K562 (cell line): Measurements from ENCODE around the gene SCUBE1. TPM values are rescaled to one million over a fixed set of nuclear protein-coding genes. Genes with fewer than 3 reads are reported as not detected.

ENCODE experiments used
- ATF1 ChIP-seq, 2 experiments: fragments of 450-650 bp in 1 of 2; IDR thresholded peaks; 2 replicates each; pipeline ENCODE4 v1.6.1; 2016; ENCODE audit warnings: missing compliant biosample characterization in 1 of 2, missing genetic modification characterization in 1 of 2
- ATF3 ChIP-seq, 2 experiments: fragments of 450-650 bp in 1 of 2; sonication (generic) in 1 of 2; formaldehyde crosslinking in 1 of 2; IDR thresholded peaks in 1 of 2; conservative IDR thresholded peaks in 1 of 2; 2 replicates each; pipeline versions ENCODE4 v1.6.1 to v1.8.1; 2016 to 2023; ENCODE audit warnings: mild to moderate bottlenecking in 2 of 2, moderate library complexity in 2 of 2, inconsistent platforms in 1 of 2, missing genetic modification reagents in 1 of 2
- BDP1 ChIP-seq: IDR thresholded peaks from 3 replicates; pipeline ENCODE4 v1.6.1; 2011; ENCODE audit not compliant: insufficient read length, insufficient read depth
- CBFA2T2 ChIP-seq: fragments of 450-650 bp; conservative IDR thresholded peaks from 2 replicates; pipeline ENCODE4 v1.6.1; 2017; ENCODE audit warnings: mild to moderate bottlenecking
- CCNT2 ChIP-seq: IDR thresholded peaks from 2 replicates; pipeline ENCODE4 v1.6.1; 2011; ENCODE audit warnings: borderline replicate concordance, low read depth, mild to moderate bottlenecking, moderate library complexity, mixed read lengths, low read length; ENCODE audit not compliant: insufficient read length; ENCODE audit errors: extremely low read depth
- DLX4 ChIP-seq: fragments of 250-450 bp; sonication (Bioruptor Pico); IDR thresholded peaks from 2 replicates; pipeline ENCODE4 v1.6.1; 2021; ENCODE audit warnings: mild to moderate bottlenecking
- E2F6 ChIP-seq, 2 experiments: IDR thresholded peaks; 2 replicates each; pipeline ENCODE4 v1.6.1; 2011; ENCODE audit warnings: borderline replicate concordance in 1 of 2, control low read depth in 1 of 2, low read depth in 1 of 2, low read length in 1 of 2, mild to moderate bottlenecking in 1 of 2, mixed read lengths in 1 of 2, moderate library complexity in 1 of 2; ENCODE audit not compliant: insufficient read depth in 1 of 2, insufficient read length in 1 of 2, poor library complexity in 1 of 2, severe bottlenecking in 1 of 2; ENCODE audit errors: extremely low read depth in 1 of 2
- FOXM1 ChIP-seq, 2 experiments: fragments of 450-650 bp in 1 of 2; sonication (generic) in 1 of 2; formaldehyde crosslinking in 1 of 2; IDR thresholded peaks; 2 replicates each; pipeline versions ENCODE4 v1.6.1 to v1.9.0; 2017 to 2022; ENCODE audit warnings: low read depth in 2 of 2, mild to moderate bottlenecking in 2 of 2, missing genetic modification reagents in 1 of 2, moderate library complexity in 1 of 2
- FOXP1 ChIP-seq: sonication (generic); formaldehyde crosslinking; IDR thresholded peaks from 2 replicates; pipeline ENCODE4 v1.8.0; 2022; ENCODE audit warnings: mild to moderate bottlenecking, missing genetic modification reagents
- GMEB1 ChIP-seq: fragments of 250-450 bp; sonication (Bioruptor Pico); IDR thresholded peaks from 2 replicates; pipeline ENCODE4 v1.4.0; 2020; ENCODE audit warnings: mild to moderate bottlenecking
- HDAC1 ChIP-seq, 2 experiments: fragments of 450-650 bp; IDR thresholded peaks; 2 replicates each; pipeline ENCODE4 v1.6.1; 2016 to 2017; ENCODE audit warnings: inconsistent platforms in 1 of 2, mild to moderate bottlenecking in 1 of 2, moderate library complexity in 1 of 2
- HNRNPLL ChIP-seq: fragments of 200-400 bp; formaldehyde crosslinking; IDR thresholded peaks from 2 replicates; pipeline ENCODE4 v1.6.1; 2017; ENCODE audit warnings: low read length, low read depth, mild to moderate bottlenecking; ENCODE audit not compliant: poor library complexity, severe bottlenecking
- MAX ChIP-seq: sonication (generic); formaldehyde crosslinking; IDR thresholded peaks from 2 replicates; pipeline ENCODE4 v1.9.0; 2022; ENCODE audit warnings: mild to moderate bottlenecking, missing genetic modification reagents
- NR2C2 ChIP-seq, 2 experiments: fragments of 200-800 bp in 1 of 2; sonication (Bioruptor generic) in 1 of 2; sonication (generic) in 1 of 2; formaldehyde crosslinking in 1 of 2; IDR thresholded peaks; 2 replicates each; pipeline versions ENCODE4 v1.6.1 to v1.8.0; 2016 to 2022; ENCODE audit warnings: mild to moderate bottlenecking in 1 of 2, missing compliant biosample characterization in 1 of 2, missing genetic modification characterization in 1 of 2, missing genetic modification reagents in 1 of 2
- SMAD4 ChIP-seq: fragments of 250-450 bp; sonication (Bioruptor Pico); conservative IDR thresholded peaks from 2 replicates; pipeline ENCODE4 v1.8.0; 2021; ENCODE audit warnings: inconsistent platforms, mild to moderate bottlenecking, moderate library complexity
- SPI1 ChIP-seq: IDR thresholded peaks from 2 replicates; pipeline ENCODE4 v1.6.1; 2011; ENCODE audit warnings: low read depth, low read length, control low read depth, borderline replicate concordance
- SRSF7 ChIP-seq: fragments of 200-400 bp; formaldehyde crosslinking; optimal IDR thresholded peaks from 2 replicates; pipeline ENCODE3; 2017; ENCODE audit warnings: mild to moderate bottlenecking, low read depth, low read length
- TRIM24 ChIP-seq, 2 experiments: fragments of 450-650 bp; IDR thresholded peaks; 2 replicates each; pipeline ENCODE4 v1.6.1; 2016
- ZBED1 ChIP-seq: IDR thresholded peaks from 2 replicates; pipeline ENCODE4 v1.6.1; 2014
- polyA plus RNA-seq, 8 experiments: library from polyadenylated mRNA; depleted of rRNA in 4 of 8; stranded (reverse) in 5 of 8; unstranded in 3 of 8; fragments of >200 nt; fragmentation: Nextera tagmentation in 2 of 8; fragmentation: Illumina TruSeq in 1 of 8; extraction: Ambion mirVana in 2 of 8; extraction: Trizol in 1 of 8; gene quantifications; 2 replicates each; pipeline versions ENCODE4 v1.2.1 to v1.2.3, GENCODE V29; 2011 to 2014; ENCODE audit warnings: inconsistent platforms in 1 of 8, missing spikeins in 1 of 8
- total RNA-seq, 7 experiments: library from RNA; depleted of rRNA in 6 of 7; stranded (reverse); fragments of >200 nt in 6 of 7; fragmentation: Illumina TruSeq in 2 of 7; extraction: Trizol in 2 of 7; gene quantifications; 2 replicates each; pipeline versions ENCODE4 v1.2.1 to v1.2.3, GENCODE V29; 2011 to 2021; ENCODE audit warnings: low replicate concordance in 1 of 7

The SCUBE1 gene
- total and polyA plus RNA-seq, 9 of the 15 experiments (the other 6 are each of a cell fraction or from before 2014, with no cell fraction given) = 0.03 to 0.47 (median 0.29) TPM; not detected in 6

GRCh38 chr22:43263645-43264514 is 79.3 kb downstream of the SCUBE1 start (continued):
- TF ChIP-seq FOXP1 (peak; percentile 71; the same call in 1 of the 2 replicates), ATF1 (CRISPR knock-in tag; IDR thresholded peaks at IDR 0.05) (no peak), ATF1 (tag; IDR thresholded peaks at IDR 0.05) (peak; percentile 71), NR2C2 (CRISPR knock-in tag; IDR thresholded peaks at IDR 0.05) (no peak), NR2C2 (tag; IDR thresholded peaks at IDR 0.05) (peak; percentile 56; the same call in 1 of the 2 replicates), FOXM1 (IDR thresholded peaks at IDR 0.05; ENCODE audit: low read depth) (peak; percentile 36; the same call in 1 of the 2 replicates), FOXM1 (CRISPR knock-in tag; IDR thresholded peaks at IDR 0.05; ENCODE audit: low read depth) (no peak), HDAC1 (IDR thresholded peaks at IDR 0.05) (peak in 1 of 2 experiments; percentile 65; a peak in 2 of 4 replicates), SRSF7 (no peak), TRIM24 (IDR thresholded peaks at IDR 0.05) (peak in 1 of 2 experiments; percentile 46; a peak in 1 of 4 replicates), SPI1 (peak; percentile 67), BDP1 (no peak), ZBED1 (peak; percentile 82), CCNT2 (peak; percentile 45), DLX4 (CRISPR knock-in tag) (no peak), MAX (CRISPR knock-in tag) (peak; percentile 26; the same call in 1 of the 2 replicates), GMEB1 (CRISPR knock-in tag) (no peak), ATF3 (IDR thresholded peaks at IDR 0.05) (peak; percentile 54; the same call in 1 of the 2 replicates), ATF3 (CRISPR knock-in tag; conservative IDR thresholded peaks at IDR 0.05) (no peak), SMAD4 (CRISPR knock-in tag) (peak; percentile 73; the same call in 1 of the 2 replicates), CBFA2T2 (peak; percentile 85), HNRNPLL (peak; percentile 54), E2F6 (IDR thresholded peaks at IDR 0.05; ENCODE audit: borderline replicate concordance in 1 of 2, extremely low read depth in 1 of 2, insufficient read depth in 1 of 2, insufficient read length in 1 of 2, low read depth in 1 of 2, low read length in 1 of 2, poor library complexity in 1 of 2, severe bottlenecking in 1 of 2) (no peak)
